OCI-LY3 (cell line): Measurements from ENCODE around the gene RNF220.

Experiments used
- H2AFZ ChIP-seq: fragments of 200-600, 300-600 bp; shearing (Covaris generic); 2 replicates; pipeline ENCODE4 v1.6.0; 2014; ENCODE audit warnings: antibody characterized with exemption, low read depth, low read length
- H3K27ac ChIP-seq: fragments of 200-600, 300-600 bp; sonication (generic); 2 replicates; pipeline ENCODE4 v1.5.1; 2014; ENCODE audit warnings: mild to moderate bottlenecking, low read length, moderate library complexity, mixed read lengths
- H3K27me3 ChIP-seq: fragments of 200-600, 300-600 bp; sonication (generic); 2 replicates; pipeline ENCODE4 v1.6.1; 2014; ENCODE audit warnings: low read depth, low read length, mixed read lengths
- H3K36me3 ChIP-seq: fragments of 200-600, 300-600 bp; sonication (generic); replicated peaks from 2 replicates; pipeline ENCODE3; 2014; ENCODE audit warnings: low read depth, low read length, mixed read lengths
- H3K4me1 ChIP-seq: fragments of 300-600, 200-600 bp; sonication (generic); 2 replicates; pipeline ENCODE4 v1.6.1; 2014; ENCODE audit warnings: low read length, mixed read lengths
- H3K4me2 ChIP-seq: fragments of 200-600, 300-600 bp; sonication (generic); 2 replicates; pipeline ENCODE4 v1.6.1; 2014; ENCODE audit warnings: low read length, mixed read lengths
- H3K4me3 ChIP-seq: fragments of 300-600, 200-600 bp; sonication (generic); 2 replicates; pipeline ENCODE4 v1.5.1; 2014; ENCODE audit warnings: antibody characterized with exemption, mild to moderate bottlenecking, low read length, moderate library complexity
- H3K79me2 ChIP-seq: fragments of 300-600, 200-600 bp; shearing (Covaris generic); 2 replicates; pipeline ENCODE4 v1.6.1; 2014; ENCODE audit warnings: mild to moderate bottlenecking, low read length, mixed read lengths
- H3K9ac ChIP-seq: fragments of 300-600, 200-600 bp; shearing (Covaris generic); 2 replicates; pipeline ENCODE4 v1.6.0; 2014; ENCODE audit warnings: mild to moderate bottlenecking, low read length, moderate library complexity
- H3K9me3 ChIP-seq: fragments of 200-600, 300-600 bp; shearing (Covaris generic); 2 replicates; pipeline ENCODE4 v1.6.1; 2014; ENCODE audit warnings: low read length, mixed read lengths; ENCODE audit not compliant: insufficient read depth
- H4K20me1 ChIP-seq: fragments of 200-600, 300-600 bp; sonication (generic); 2 replicates; pipeline ENCODE4 v1.6.1; 2016; ENCODE audit warnings: low read length, mixed read lengths; ENCODE audit not compliant: insufficient read depth
- CTCF ChIP-seq: fragments of 200-600, 300-600 bp; sonication (generic); IDR thresholded peaks from 2 replicates; pipeline ENCODE4 v1.5.1; 2014; ENCODE audit warnings: antibody characterized with exemption, low read length, low read depth
- EZH2phosphoT487 ChIP-seq: fragments of 200-600 bp; shearing (Covaris generic); IDR thresholded peaks from 2 replicates; pipeline ENCODE4 v1.6.1; 2018; ENCODE audit warnings: antibody characterized with exemption, mixed run types, low read depth

The RNF220 gene

DNA sequence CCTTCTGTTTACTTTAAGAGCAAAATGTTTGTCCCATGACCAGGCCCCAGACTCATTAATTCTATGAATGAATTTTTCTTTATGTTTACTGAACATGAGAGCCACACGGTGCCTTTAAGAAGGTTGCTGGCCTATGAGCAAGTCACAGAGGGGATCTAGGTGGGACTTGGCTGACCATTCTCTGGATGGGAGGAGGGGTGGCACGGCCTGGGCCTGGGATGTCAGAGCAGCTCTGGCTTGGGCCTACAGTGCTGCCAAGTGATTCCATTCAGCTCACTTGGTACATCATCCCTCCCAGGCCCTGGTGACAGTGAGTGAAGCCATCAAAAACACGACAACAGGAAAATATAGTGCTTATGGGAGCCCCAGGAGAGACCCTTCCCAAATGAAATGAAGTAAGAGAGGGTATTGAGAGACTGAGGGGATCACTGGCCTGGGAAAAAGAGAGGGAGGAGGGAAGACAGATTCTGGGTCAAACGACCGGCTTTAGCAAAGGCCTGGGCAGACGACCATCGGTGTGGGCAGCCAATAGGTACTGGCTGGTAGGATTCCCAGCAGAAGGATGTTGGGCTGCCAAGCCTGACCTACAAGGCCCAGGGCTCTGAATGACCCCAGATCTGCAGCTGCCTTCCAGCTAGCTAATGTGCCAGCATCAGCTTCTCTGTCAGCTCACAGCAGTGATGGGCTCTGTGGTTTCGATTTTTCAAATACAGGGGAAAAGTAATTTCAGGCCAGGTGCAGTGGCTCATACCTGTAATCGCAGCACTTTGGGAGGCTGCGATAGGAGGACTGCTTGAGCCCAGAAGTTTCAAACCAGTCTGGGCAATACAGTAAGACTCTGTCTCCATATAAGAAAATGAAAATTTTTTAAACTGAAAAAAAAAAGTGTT is 265.9 kb downstream of the RNF220 start:
- Histone ChIP-seq H3K27ac (no peak overlapping the region), H3K4me3 (no peak overlapping the region), H3K36me3 (no peaks in the 10 kb centered on the region), H3K9me3 (no peaks in the 10 kb centered on the region), H2AFZ (no peak overlapping the region), H3K79me2 (no peaks in the 10 kb centered on the region), H4K20me1 (no peaks in the 10 kb centered on the region), H3K27me3 (no peaks in the 10 kb centered on the region), H3K4me2 (no peak overlapping the region), H3K9ac (no peak overlapping the region), H3K4me1 (peaks cover 13% of the 10 kb centered on the region)
- TF ChIP-seq EZH2phosphoT487 (no peak), CTCF (no peak)

DNA sequence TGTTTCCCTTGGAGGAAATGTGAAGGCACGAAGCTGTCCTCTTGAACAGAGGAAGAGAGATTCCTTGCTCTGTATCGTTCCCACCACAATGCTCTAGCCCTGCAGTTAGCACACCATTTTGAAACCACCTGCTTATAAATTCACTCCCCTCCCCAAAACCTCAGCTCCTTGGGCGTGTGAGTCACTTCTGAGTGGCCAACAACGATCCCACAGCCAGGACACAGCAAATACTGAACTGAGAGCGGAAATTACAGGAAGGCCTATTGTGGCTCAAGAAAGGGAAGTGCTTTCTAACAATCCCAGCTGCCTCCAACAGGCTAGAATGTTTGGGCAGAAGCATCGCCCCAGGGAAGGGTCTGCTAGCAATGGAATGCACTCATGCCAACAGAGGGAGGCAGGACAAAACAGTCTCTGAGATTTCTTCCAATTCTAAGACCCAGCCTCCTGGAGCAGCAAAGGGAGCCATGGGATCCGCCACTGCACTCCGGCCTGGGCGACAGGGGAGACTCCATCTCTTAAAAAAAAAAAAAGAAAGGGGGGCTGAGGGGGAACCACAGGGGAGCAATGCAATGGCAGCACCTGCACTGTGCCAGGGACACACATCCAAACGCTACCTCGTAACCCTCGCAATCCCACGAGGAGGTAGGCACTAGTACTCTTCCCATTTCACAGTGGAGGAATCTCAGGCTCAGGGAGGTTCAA is 267.4 kb downstream of the RNF220 start:
- Histone ChIP-seq H3K79me2 (no peaks in the 10 kb centered on the region), H3K9ac (no peak overlapping the region), H4K20me1 (no peaks in the 10 kb centered on the region), H3K4me2 (no peak overlapping the region), H3K36me3 (no peaks in the 10 kb centered on the region), H3K27ac (no peak overlapping the region), H3K27me3 (no peaks in the 10 kb centered on the region), H2AFZ (no peak overlapping the region), H3K4me3 (no peak overlapping the region), H3K9me3 (no peaks in the 10 kb centered on the region), H3K4me1 (peaks cover 25% of the 10 kb centered on the region)
- no peak for TF ChIP-seq CTCF
- no peak for TF ChIP-seq EZH2phosphoT487

DNA sequence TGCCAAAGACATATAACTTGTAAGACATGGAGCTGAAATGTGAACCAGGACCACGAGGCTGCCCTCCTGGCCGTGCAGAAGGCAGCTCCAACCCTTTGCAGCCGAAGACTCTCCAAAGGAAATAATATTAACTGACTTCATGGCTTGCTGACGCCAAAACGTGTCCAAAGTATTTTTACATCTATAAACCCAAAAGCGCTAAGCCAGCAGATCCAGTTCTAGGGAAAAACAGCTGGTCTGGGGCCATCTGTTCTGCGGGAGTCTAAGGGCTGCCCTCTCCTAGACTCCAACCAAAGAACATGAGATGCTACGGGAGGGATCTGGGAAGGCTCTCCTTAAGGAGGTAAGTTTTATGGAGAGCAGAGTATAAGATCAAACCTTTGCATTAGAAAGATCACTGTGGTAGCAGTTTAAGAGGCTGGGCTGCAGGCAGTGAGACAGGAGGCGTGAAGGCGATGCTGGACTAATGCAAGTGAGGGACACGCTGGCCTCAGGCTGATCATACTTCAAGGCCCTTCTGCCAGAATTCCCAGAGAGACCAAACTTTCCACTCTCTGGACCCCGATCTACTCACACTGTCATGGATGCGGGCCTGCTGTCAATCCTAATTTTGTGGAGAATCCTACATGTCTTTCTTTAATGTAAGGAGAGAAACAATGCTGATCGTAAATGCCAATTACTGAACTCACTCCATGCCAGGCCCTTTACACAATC is 268.1 kb downstream of the RNF220 start:
- no peak for TF ChIP-seq CTCF
- TF ChIP-seq EZH2phosphoT487, result no peak
- Histone ChIP-seq H3K79me2 (no peaks in the 10 kb centered on the region), H3K4me1 (peaks cover 25% of the 10 kb centered on the region), H2AFZ (peak overlapping the region; percentile 68; the same call in 1 of the 2 replicates), H3K4me2 (peak overlapping the region; percentile 99), H4K20me1 (no peaks in the 10 kb centered on the region), H3K36me3 (no peaks in the 10 kb centered on the region), H3K27me3 (no peaks in the 10 kb centered on the region), H3K9me3 (no peaks in the 10 kb centered on the region), H3K9ac (peak overlapping the region; percentile 59), H3K4me3 (peak overlapping the region; percentile 97), H3K27ac (no peak overlapping the region)
